Measurements from ENCODE around the gene SLC2A4.

DNA sequence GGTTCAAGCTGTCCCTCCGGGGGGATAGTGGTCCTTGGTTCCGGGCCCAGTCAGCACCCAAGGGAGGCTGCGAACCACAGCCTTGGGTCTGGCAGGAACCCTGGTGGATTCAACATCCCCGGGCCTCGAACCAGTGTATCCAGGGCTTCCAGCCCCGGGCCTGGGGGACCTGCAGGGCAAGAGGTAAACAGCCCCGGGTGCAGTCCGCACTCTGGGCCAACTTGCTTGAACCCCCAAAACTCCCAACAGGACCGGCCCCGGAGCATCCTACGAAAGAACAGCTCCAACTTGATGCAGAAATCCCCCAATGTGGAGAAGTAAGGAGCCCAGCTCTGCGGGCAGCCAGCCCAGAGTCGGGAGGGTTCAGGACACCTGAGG lies 49.1 kb downstream of the SLC2A4 start:
- TF ChIP-seq POLR2A (IDR thresholded peaks at IDR 0.05; ENCODE audit: low read depth), result no peak
- TF ChIP-seq, protein P1, sequence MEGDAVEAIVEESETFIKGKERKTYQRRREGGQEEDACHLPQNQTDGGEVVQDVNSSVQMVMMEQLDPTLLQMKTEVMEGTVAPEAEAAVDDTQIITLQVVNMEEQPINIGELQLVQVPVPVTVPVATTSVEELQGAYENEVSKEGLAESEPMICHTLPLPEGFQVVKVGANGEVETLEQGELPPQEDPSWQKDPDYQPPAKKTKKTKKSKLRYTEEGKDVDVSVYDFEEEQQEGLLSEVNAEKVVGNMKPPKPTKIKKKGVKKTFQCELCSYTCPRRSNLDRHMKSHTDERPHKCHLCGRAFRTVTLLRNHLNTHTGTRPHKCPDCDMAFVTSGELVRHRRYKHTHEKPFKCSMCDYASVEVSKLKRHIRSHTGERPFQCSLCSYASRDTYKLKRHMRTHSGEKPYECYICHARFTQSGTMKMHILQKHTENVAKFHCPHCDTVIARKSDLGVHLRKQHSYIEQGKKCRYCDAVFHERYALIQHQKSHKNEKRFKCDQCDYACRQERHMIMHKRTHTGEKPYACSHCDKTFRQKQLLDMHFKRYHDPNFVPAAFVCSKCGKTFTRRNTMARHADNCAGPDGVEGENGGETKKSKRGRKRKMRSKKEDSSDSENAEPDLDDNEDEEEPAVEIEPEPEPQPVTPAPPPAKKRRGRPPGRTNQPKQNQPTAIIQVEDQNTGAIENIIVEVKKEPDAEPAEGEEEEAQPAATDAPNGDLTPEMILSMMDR (IDR thresholded peaks at IDR 0.05), result no peak

Data from esophagus muscularis mucosa (tissue), 3 donors.